Stimulated activated CD8-positive, alpha-beta memory T cell treated with anti-CD3 and anti-CD28 coated beads, Interleukin-7, amount 100 ng/mL, for 1 hour (primary cell): ENCODE results near the gene KRT80.
A peak's percentile ranks its signal among the peaks of the same experiment; 100 is the strongest.

Source experiments
- DNase-seq, 2 donors: peaks; one replicate each; pipeline ENCODE4 v3.0.0-alpha.2; 2020; ENCODE audit warnings: low read depth in 2 of 2

KRT80 gene

DNA sequence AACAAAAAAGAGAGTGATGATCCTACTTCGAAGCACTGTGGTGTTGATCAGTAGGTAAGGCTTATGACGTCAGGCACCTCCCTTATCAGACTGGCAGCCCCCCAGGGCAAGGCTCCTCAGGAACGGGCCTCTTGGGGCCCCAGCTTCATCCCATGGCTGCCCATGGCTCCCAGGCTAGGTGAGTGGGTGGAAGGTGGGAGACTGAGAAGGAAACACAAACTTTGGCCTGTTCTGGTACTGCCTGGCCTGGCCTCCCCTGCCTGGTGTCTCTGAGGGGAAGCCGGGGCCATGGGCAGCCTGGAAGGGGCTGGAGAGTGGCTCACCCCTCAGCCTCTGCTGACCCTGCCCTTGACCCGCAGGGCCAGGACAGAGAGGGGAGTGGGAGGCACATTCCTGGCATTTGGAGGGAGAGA is 38.9 kb downstream of the KRT80 start:
- no peak for DNase-seq

DNA sequence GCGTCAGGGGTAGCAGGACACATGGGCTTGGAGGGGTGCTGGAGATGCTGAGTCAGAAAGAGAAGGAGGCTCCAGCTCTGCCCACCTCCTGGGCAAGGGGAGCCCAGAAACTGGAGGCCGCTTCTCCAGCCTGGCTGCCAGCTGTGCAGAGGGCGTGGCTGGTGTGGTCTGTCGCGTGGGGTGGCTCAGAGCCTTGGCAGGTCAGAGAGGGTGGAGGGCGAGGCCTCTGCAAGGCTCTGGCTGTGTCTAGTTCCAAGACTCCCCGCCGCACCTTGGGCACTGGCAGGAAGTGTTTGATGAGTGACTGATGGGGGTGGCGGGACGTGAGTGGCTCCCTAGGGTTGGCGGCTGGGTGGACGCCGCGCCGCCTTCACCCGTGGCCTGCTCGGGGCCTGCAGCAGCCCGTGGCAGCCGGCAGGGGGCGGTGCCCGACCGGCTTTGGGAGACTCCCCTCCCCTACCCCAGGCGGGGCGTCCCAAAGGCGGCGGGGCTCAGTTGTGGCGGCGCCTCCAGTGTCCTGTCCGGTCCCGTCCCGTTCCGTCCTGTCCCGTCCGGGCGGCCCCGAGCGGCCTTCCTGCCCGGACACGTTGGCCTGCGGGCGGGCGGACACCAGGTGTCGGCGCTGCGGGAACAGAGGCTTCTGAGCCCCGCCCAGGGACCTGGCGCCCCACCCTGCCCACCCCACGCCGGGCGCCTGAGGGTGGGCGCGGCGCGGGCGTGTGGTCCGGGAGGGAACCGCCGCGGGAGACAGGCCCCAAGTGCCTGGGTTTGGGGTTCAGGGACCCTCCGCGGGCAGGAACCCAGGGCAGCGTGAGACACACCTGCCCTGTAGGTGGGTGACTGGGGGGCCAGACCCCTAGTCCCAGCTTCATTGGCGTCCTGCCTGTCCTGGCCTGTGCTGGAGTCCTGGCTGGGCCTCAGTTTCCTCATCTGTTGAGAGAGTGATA is 39.7 kb downstream of the KRT80 start:
- peak; percentile 33 to 48 for DNase-seq

DNA sequence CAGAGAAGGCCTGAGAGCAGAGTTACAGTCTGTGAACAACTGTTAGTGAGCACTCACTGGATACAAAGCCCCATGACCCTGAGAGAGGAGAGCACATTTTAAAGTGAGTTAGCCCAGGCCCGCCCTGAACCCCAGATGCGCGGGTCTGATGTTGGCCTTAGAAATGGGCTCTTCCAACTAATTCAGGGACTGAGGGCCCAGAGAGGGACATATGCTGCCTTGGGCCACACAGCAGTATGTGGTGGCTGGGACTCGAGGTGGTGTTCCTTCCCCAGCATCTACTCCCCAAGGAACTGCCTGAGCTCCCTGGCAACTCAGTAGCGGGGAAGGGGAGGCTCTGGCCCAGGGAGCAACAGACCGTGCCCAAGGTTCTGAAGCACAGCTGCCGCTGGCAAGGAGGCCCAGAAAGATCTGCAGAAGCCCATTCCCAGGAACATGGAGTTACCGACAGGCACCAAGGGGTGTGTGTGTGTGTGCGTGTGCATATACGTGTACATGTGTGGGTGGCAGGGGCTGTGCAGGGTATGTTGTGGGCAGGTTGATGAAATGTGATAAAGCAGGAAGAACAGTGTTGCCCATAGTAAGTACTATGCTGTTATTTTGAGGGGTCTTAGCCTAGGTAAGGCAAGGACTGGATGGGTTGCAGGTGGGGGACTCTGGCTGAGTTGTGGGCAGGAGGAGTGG is 40.5 kb downstream of the KRT80 start:
- no peak for DNase-seq

DNA sequence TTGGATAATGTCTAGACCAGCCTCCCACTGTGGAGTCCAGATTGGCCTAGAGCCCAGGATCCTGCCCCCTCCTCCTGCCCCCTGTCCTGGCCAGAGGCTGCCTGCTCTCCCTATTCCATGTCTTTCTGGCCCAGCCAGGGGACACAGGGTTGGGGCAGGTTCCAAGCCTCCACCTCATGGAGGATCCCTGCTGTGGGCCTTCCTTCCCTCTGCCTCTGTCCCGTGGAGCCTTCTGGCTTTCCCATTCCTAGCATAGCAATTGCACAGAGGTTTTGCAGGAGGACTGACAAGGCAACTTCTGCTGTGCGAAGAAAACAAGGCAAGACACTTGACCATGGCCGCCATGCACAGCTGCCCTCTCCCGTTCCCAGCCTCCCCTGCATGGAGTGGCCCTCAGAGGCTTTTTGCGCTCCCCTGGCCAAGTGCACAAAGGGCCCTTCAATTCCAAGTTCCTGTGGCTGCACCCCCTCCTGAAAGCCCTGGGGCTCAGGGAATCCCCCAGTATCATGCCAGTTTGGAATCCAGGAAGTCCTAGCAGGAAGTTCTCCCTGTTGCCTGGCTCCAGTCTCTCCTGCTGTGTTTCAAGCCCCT is 42.1 kb downstream of the KRT80 start:
- DNase-seq: no peak

DNA sequence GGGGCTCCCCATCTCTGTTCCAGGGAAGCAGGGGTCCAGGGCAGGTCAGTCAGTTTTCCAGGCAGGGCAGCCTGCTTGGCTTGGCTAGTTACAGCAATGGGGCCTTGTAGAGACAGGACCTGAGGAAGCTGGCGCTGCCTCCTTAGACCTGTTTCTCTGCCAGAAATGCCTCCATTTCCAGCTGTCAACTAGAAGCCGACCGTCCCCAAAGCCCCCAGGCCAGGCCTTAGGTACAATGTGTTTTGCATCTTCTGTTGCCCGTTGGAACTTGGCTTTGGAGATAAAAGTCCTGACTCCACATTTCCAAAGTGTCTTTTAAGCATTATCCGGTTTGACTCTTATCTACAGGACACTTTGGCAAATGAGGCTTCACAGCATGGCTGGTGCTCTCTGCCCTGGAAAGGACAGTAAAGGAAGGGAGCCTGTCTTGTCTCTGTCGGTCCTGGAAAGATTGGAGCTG is 42.6 kb downstream of the KRT80 start:
- DNase-seq: no peak

DNA sequence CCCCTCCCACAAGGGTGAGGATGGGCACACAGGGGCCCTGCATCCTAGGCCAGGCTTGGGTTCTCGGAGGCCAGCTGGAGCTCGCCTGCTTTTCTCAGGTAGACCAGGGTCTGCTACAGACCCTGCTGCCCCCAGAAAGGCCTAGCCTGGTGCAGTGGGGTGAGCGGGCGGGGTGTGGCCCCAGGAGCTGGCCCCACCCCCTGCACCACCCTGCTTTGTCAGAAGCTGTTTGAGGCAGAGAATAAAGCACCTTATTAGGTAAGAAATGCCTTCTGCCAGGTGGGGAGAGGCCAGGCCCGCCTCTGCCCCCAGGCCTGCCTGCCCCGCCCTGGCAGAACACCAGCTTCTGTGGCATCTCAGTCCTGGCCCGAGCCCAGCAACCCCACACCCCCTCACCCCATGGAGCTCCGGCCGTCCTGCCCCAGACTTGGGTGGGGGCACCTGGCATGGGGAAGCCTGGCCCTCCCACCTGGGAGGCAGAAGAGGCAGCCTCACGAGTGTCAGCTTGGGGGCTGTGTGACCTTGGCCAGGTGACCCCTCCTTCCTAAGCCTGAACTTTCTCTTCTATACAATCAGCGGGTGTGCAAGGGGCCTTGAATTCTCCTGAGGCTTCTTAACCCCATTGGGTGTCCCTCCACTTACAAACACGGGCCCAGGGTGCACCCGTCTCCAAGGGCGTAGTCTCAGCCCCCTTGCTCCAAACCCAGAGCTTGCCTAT is 43.2 kb downstream of the KRT80 start:
- no peak for DNase-seq

DNA sequence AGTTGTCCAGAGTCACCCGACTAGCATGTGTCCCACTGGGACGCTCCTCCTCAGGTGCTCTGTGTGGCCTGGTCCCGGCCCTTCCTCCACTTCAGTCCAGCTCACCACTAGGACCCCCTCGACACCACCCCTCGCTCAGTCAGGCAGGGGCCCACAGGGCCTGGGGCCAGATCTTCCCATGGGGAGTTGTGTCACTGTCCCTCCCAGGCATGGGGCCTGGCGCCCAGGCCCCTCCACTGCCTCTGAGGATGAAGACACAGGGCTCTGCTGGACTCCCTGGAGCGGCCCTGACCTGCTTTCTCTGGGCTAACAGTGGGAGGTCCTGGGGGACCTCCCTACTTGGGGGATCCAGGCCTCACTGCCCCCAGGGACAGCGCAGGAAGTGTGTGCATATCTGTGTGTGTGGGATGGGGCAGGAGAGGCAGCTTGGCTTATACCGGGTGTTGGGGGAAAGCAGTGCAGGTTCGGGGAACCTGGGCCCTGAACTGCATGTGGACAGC is 43.8 kb downstream of the KRT80 start:
- DNase-seq: no peak

DNA sequence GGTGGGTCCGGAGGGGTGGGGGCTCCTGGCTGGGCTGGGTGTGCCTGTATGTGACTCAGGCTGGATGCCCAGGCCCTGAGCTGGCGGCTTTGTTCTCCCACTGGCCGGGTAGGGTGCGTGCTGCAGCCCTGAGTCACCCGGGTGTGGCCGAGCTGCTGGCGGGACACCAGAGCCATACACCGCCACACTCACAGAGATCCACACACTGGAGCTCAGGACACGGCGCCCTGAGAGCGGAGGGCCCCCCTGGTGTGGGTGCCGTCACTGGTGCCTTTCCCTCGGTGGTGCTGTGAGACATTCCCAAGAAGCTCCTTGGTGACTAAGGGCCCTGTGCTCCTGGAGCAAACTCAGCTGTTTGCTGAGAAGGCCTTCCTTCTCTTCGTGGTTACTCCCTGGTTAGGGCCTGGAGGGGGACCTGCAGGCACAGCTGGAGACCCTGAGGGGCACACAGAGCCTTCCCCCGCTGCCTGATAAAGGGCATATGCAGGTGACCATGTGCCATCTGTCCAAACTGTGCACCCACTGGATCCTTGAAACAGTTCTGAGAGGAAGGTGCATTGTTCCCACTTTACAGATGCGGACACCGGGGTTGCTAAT is 44.3 kb downstream of the KRT80 start:
- no peak for DNase-seq

DNA sequence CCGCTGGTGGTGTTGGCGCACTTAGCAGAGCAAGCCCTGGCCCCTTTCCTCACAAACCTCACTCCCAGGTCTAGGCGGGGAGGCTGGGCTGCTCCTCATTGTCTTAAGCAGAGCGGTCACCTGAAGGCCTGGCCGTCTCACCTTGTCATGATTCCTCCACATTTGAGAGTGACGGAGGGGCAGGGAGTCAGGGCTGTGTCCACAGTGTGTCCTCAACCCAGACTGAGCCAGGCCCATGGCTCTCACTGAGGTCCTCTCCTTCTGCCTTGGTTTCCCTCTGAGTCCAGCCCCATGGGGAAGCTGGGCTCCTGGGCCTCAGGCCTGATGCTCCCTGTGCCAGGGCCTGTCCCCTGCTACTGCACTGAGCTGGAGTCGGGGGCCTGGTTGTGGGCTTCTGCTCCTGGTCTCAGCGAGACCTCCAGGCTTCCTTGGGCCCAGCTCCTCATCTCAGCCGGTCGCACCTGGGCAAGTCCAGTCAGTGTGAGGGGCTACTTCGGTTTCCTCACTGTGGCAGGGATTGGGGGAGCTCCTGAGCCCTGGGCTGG is 44.9 kb downstream of the KRT80 start:
- no peak for DNase-seq

DNA sequence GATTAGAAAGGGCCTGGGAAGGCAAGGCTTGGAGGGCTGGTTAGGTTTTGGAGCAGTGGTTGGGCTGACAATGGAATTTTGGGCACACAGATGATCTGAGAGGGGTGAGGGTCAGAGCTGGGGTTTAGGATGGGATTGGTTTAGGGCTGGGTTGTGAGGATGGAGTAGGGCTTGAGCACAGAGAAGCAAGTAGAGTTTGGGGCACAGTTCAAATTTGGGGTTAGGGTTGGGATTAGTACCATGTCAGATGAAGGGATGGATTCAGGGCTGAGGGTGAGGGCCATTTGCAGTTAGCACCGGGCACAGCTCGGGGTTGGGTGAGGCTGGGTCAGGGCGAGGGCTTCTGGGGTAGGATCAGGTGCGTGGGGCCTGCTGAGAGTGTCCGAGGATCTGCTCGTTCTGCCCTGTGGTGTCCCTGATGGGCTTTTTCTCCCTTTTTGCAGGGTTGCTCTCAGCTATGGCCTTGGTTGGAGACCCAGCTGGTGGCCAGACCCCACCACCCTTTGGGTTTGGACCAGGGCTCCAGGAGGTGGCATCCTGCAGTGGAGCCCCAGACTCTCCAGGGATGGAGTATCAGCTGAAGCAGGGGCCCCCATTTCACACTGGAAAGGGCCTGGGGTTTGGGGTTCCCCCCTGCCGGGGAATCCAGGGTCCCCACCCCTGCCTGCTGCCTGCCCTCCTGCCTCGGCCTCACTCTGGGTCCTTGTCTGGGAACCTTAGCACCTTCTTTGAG is 45.6 kb downstream of the KRT80 start:
- DNase-seq: no peak

DNA sequence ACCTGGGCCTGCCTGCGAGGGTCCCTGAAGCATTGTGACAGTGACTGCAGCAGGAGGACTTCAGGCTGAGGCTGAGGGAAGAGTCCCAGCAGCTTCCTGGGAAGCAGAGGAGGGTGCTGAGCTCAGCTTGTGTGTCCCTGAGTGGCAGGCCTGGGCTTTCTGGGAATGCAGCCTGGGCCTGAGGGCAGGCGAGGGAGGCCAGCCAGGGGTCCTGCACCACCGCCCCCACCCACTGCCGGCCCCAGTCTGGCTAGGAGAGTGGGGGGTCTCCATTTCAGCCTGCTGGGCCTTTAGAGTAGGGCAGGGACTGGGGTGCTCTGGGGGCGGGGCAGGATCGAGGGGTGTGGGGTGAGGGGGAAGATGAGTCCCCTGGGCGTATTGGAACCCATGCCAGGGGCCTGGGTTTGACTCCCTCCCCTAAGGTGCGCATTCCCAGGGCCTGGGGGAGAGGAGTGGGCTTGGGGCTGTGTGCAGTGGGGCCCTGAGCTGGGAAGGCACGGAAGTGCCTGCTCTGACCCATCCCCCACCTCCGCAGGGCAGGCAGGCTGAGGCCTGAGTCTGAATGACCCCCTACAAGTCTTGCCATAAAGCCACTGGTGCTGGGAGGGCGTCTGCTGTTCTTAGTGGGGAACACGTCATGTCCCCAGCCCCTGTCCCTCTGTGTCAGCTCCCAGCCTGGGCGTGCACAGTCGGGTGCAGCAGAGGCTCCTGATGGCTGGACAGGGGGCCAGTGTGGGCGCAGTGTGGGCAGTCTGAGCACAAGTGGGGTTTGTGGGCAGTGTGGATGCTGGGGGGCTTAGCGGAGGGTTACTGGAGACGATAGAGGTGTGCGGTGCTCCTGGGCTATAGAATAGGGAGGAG is 46.4 kb downstream of the KRT80 start:
- no peak for DNase-seq

DNA sequence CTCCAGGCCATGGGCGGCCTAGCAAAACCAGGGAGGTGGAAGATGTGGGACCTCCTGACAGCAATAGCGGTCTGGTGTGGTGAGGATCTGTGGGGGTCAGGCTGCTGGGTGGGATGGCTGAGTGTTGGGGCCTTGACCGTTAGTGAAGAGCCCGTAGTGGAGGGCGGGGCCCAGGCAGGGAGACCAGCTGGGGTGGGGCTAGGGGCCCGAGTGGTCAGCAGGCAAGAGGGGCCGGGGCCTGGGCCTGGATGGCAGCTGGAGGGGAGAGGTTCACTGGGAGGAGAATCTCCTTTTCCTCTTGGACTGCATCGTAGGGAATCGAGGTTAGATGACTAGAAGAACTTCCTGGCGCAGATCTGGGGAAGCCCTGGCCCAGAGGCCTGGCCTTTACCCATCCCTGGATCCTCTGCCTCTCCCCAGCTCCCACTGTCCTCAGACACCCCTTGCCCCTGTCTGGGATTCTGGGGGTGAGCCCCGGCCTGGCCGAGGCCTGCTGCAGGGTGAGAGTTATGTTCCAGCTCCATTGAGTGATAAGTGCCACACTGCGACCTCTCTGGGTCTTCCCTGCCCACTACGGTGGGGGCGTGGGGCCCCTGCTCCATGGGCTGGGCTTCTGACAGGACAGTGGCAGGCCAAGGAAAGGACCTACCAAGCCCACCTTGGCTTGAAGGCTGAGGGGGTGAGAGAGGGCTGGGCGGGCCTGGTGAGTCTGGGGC is 47.1 kb downstream of the KRT80 start:
- DNase-seq: no peak

DNA sequence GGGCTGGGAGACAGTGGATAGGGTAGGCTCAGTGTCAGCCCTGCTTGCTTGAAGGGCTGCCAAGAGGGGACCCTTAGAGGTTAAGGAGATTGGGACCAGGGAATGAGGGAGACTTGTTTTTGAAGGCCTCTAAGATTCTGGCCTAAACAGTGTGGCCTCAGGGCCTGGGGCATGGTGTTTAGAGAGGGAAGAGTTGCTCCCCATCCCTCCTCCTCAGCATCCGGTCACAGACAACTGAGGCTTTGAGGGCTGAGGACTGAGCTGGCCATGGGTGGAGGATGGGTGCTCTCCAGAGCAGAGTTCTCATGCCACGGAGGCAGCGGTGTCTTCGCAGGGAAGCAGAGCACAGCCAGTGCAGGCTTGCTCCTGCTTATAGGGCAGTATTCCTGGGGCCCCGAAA is 49.4 kb downstream of the KRT80 start:
- no peak for DNase-seq

DNA sequence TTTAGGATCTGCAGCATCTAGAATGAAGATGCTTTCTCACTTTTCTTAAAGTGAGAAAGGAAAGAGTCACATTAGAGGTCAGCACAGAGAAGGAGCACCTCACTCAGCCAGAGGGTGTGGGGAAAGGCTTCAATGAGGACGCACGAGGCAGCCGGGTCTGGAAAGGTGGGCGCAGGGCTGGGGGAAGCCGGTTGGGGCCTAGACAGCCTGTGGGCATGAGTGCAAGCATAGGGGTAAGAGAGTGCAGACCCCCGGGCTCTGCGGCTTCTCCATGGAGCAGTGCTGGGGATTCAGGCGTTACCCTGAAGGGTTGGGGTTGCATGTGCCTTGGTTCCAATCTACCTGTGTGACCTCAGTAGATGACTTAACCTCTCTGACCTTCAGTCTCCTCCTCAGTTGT is 49.9 kb downstream of the KRT80 start:
- DNase-seq: no peak

DNA sequence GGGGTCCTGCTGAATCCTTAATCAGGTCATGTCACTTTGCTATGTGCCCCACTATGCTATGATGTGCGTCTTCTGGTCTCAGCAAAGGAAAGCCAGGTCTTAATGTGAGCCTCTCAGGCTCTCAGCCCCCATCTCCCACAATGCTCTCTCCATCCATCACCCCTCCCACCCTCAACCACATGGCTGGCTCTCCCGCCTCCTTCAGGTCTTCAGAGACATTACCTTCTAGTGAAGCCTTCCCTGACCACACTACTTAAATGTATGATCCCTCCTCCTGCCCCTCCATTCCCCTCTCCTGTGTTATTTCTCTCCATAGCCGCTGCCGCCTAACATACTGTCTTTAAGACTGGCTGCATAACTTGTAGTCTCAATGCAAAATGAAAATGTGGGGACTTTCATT is 50.5 kb downstream of the KRT80 start:
- DNase-seq: no peak

DNA sequence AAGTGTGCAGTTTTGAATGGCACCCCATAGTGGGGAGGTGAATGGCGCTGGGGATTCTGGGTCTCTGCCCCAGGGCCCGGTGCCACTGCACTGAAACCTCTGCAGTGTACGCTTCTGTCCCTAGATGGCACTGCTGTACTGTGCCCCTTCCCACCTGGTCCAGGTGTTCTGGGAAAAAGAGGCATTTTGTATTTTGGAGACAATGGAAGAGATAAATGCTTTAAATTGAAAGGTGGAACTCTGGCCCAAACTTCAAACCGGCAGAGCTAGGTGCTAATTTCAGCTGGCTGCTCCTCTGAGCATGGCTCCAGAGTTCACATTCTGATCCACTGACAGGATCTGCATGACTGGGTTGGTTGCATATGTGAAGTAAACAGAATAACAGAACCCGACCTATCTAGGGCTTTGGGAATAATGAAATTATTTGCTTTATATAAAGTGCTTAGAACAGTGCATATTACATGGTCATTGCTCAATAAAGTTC is 52.2 kb downstream of the KRT80 start:
- no peak for DNase-seq

DNA sequence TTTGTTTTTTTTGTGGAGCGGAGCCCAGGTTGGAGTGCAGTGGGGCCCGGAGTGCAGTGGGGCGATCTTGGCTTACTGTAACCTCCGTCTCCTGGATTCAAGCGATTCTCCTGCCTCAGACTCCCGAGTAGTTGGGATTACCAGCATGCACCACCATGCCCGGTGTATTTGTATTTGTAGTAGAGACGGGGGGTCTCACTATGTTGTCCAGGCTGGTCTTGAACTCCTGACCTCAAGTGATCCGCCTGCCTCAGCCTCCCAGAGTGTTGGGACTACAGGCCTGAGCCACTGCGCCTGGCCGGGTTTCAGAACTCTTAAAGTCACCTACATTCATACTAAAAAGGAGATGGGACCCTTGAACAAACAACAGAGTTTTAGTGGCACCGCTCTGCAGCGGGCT is 52.7 kb downstream of the KRT80 start:
- no peak for DNase-seq

DNA sequence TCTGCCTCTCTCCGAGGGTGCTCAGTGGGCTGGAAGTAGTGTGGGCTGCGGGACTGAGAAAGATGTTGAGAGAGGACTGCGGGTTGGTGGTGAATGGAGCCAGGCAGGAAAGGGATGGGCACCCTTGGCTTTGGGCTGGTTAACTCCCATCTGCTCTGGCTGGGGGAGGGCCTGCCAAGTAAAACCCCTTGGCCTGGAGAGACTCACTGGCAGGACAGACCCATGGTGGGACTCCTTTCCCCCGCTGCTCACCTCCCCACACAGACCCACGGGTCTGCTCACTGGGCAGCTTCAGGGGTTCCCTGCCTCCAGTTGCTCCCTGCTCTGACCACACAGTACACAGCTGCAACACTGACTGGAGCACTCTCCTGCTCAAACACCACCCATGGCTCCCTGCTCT is 54.1 kb downstream of the KRT80 start:
- no peak for DNase-seq

DNA sequence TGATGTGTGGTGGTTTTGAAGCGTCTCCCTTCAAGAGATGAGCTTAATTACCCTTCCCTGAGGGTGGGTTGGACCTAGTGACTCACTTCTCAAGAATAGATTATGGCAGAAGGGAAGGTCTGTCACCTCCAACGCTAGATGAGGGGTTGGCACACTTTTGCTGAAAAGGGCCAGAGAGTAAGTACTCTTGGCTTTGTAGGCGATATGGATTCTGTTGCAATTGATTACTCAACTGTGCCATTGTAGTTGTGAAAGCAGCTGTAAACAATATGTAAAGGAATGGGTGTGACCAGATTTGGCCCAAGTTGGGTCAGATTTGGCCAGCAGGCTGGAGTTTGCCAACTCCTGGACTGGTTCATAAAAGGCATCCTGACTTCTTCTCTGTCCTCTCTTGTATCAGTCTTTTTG is 59.1 kb downstream of the KRT80 start:
- no peak for DNase-seq
